BE2C (cell line): ENCODE data around the gene MRPL51.

Source experiments
- DNase-seq: peaks from one replicate; pipeline ENCODE4 v3.0.0-alpha.2; 2020
- H3K27me3 ChIP-seq: fragments of 250-450 bp; sonication (Bioruptor Pico); 2 replicates; pipeline ENCODE4 v1.5.1; 2020; ENCODE audit warnings: mild to moderate bottlenecking
- H3K36me3 ChIP-seq: fragments of 250-450 bp; sonication (Bioruptor Pico); 2 replicates; pipeline ENCODE4 v1.5.1; 2020; ENCODE audit warnings: mild to moderate bottlenecking
- H3K4me1 ChIP-seq: fragments of 250-450 bp; sonication (Bioruptor Pico); 2 replicates; pipeline ENCODE4 v1.5.1; 2020
- H3K4me3 ChIP-seq: 2 replicates; pipeline ENCODE4 v1.5.1; 2011; ENCODE audit warnings: low read depth, low read length
- H3K9me3 ChIP-seq: fragments of 250-450 bp; sonication (Bioruptor Pico); 2 replicates; pipeline ENCODE4 v1.5.1; 2020
- CTCF ChIP-seq: IDR thresholded peaks from 2 replicates; pipeline ENCODE4 v1.5.1; 2012; ENCODE audit warnings: mild to moderate bottlenecking, low read depth, low read length

MRPL51 gene

GRCh38 chr12:6463216-6463615, 29.8 kb downstream of the MRPL51 start:
- no peak for TF ChIP-seq CTCF

GRCh38 chr12:6462234-6462995, 30.6 kb downstream of the MRPL51 start:
- no peak for DNase-seq
- Histone ChIP-seq H3K4me3 (no peak overlapping the region), H3K9me3 (no peaks in the 10 kb centered on the region), H3K36me3 (peaks cover 51% of the 10 kb centered on the region), H3K27me3 (no peaks in the 10 kb centered on the region), H3K4me1 (no peaks in the 10 kb centered on the region)
- TF ChIP-seq CTCF: no peak

More at GRCh38 chr12:6463216-6463615, 29.8 kb downstream of the MRPL51 start:
- Histone ChIP-seq H3K9me3 (no peaks in the 10 kb centered on the region), H3K27me3 (no peaks in the 10 kb centered on the region), H3K36me3 (peaks cover 45% of the 10 kb centered on the region), H3K4me1 (no peaks in the 10 kb centered on the region), H3K4me3 (no peak overlapping the region)
- no peak for DNase-seq

- no peak for TF ChIP-seq CTCF
- Histone ChIP-seq H3K9me3 (no peaks in the 10 kb centered on the region), H3K36me3 (peaks cover 51% of the 10 kb centered on the region), H3K4me1 (no peaks in the 10 kb centered on the region), H3K4me3 (no peak overlapping the region), H3K27me3 (no peaks in the 10 kb centered on the region)
- DNase-seq: no peak
These were observed 31.4 kb downstream of the MRPL51 start for GRCh38 chr12:6461401-6462233.

GRCh38 chr12:6460751-6461371, 32.2 kb downstream of the MRPL51 start:
- Histone ChIP-seq H3K4me3 (no peak overlapping the region), H3K4me1 (no peaks in the 10 kb centered on the region), H3K27me3 (no peaks in the 10 kb centered on the region), H3K9me3 (no peaks in the 10 kb centered on the region), H3K36me3 (peaks cover 50% of the 10 kb centered on the region)
- no peak for TF ChIP-seq CTCF
- no peak for DNase-seq

- Histone ChIP-seq H3K9me3 (no peaks in the 10 kb centered on the region), H3K36me3 (peaks cover 35% of the 10 kb centered on the region), H3K4me3 (no peak overlapping the region), H3K27me3 (no peaks in the 10 kb centered on the region), H3K4me1 (no peaks in the 10 kb centered on the region)
- TF ChIP-seq CTCF: no peak
- DNase-seq: no peak
These were observed 34.1 kb downstream of the MRPL51 start for GRCh38 chr12:6459004-6459337.
